Measurements from ENCODE around the gene SMARCA4.

The SMARCA4 gene

DNA sequence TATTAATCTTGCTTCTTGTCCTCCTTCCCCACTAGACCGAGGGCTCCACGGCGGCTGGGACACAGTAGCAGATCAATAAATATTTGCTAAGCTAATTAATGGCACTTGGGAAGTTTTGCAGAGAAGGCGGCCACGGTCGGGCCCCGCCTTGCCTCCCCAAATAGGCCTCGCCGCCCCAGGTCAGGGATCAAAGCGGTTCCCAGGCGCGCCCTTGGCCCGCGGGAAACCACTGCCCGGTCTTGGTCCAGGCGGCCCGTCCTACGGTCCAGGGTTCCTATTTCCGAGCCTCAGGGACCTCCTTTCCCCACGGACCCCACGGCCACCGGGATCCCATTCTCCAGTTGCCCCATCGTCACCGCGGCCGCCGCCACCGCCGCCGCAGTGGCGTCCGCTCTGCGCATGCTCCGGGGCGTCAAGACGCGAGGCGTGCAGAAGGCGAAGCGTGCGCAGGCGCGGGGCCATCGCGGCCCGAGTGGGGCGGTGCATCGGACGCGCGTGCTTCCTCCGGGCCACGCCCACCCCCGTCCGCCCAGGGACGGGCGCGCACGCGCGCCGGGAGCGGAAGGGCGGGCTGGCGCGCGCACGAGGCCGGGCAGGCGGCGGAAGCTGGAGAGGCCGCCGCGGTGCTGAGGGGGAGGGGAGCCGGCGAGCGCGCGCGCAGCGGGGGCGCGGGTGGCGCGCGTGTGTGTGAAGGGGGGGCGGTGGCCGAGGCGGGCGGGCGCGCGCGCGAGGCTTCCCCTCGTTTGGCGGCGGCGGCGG is at the start of gene SMARCA4:
Gene SMARCA4 (plus strand): TSS at position 717 of the 759 bp plus-strand sequence. CDS start 23,122 bp downstream, outside the sequence.
- DNase-seq (ENCODE audit: low read depth) = peak; percentile 96

DNA sequence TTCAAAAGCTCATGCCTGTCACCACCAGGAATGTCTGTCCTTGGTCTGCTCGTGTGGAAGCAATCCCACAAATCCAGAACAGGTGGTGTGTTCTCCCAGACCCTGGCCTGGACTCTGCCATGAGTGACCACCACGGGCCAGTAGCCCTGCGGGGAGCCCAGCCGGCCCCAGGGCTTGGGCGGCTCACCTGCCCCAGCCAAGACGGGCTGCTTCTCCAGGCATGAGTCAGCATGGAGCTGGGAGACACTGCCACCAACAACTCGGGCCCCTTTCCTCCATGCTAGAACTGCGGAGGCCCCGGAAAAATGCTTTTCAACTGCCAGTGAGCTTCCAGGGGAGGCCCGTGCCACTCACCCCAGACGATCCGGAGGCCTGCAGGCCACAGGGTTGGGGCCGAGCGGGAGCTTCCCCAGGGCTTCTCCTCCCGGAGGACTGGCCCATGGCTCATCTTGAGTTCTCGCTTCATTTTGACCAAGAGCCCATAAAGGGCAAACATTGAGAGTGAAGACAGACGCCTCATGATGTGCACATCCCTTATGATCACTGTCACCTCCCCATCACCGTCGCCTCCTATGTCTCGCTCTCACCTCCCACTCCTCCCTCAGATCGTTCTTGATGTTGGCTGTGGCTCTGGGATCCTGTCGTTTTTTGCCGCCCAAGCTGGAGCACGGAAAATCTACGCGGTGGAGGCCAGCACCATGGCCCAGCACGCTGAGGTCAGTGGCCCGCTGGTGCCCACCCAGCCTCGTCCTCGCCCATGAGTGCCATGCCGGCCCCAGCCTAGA is 49.1 kb upstream of the SMARCA4 start:
- no peak for DNase-seq (ENCODE audit: low read depth)

DNA sequence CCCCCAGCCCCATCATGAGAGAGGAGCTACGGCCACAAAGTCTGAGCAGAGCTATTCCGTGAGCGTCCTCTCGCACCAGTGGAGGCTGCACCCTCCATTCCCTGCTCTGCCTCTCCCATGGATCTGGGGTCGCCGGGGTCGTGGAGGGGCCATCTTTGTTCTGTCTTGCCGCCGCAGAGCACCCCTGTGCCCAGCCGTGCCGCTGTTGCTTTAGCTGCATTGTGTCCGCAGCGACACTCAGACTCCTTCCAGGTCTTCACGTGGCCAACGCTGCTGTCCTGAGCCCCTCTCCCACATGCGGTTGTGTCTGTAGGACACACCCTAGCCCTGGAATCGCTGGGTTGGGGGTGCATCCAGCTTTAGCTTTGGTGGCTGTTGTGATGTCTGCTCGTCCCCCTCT is 48.2 kb upstream of the SMARCA4 start:
- DNase-seq (ENCODE audit: low read depth) = no peak

DNA sequence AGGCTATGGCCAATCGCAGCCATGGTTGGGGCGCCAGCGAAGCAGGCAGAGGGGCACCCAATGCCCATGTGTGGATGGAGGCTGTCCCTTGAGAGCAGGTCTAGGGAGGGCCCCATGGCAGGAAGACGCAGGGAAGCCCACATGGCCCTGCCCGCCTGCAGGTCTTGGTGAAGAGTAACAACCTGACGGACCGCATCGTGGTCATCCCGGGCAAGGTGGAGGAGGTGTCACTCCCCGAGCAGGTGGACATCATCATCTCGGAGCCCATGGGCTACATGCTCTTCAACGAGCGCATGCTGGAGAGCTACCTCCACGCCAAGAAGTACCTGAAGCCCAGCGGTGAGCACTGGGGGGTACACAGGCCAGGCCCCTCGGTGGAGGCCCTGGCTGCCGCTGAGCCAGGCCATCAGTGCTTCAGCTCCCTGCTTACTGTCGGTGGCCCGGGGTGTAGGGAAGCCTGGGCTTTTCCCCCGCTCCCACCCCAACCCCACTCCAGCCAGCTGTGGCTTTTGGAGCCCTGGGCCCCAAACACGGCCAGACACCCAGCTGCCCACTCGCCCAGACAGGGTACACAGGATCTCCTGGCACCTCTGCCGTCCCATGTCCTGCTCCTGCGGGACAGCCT is 47.0 kb upstream of the SMARCA4 start:
- no peak for DNase-seq (ENCODE audit: low read depth)

DNA sequence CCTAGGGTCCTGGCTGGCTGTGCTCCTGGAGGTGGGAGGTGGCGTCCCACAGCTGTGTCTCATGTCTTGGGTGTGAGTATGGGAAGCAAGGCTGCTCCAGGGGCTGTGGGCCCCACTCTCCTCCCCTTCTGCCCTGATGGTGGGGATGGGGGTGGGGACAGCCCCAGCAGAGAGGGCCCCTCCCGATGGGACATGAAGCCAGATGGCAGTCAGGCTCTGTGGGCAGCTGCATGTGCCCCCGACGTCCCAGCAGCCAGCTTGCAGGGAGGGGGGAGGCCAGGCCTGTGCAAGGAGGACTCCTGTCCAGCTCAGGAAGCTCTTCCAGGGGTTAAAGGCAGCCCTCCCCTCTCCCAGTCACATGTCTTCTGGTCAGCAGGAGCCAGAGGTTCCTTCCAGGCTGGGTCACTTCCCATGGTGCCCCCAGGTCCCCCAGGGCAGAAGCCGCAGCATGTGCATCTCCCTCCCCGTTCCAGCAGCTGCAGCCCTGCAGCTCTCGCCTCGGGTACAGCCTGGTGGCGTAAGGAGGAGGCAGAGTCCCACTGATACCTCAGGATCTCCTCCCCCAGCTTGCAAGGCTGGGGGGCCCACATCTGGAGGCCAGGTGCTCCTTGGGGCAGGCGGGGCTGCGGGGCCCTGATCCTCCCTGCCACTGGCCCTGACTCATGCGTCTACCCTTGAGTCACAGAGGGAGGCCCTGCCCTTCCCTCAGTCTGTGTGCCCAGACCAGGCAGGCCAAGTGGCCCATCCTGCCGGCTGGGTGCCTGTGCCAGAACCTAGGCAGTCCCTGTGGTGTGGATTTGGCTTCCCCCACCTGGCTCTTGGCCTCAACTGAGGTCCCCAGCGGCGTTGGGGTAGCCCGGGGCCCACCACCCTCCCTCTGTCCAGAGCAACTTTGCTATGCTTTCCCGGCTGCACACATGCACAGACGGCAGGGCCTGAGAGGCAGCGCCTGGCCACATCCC is 45.4 kb upstream of the SMARCA4 start:
- DNase-seq (ENCODE audit: low read depth) = peak; percentile 95

DNA sequence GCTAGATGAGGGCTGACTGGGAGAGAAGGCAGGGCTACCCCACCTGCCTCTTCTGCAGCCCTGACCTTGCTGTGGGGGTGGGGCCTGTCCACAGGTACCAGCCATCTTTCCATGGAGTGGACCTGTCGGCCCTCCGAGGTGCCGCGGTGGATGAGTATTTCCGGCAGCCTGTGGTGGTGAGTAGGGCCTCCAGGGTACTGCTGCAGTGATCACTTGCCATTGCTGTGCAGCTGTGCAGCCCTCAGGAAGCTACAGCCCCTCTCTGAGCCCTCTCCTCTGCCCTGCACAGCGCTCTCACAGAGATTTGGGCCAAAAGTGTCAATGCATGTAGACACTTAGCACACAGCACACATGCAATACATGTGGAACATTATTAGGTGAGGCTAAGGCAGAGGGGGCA is 44.2 kb upstream of the SMARCA4 start:
- DNase-seq (ENCODE audit: low read depth) = no peak

DNA sequence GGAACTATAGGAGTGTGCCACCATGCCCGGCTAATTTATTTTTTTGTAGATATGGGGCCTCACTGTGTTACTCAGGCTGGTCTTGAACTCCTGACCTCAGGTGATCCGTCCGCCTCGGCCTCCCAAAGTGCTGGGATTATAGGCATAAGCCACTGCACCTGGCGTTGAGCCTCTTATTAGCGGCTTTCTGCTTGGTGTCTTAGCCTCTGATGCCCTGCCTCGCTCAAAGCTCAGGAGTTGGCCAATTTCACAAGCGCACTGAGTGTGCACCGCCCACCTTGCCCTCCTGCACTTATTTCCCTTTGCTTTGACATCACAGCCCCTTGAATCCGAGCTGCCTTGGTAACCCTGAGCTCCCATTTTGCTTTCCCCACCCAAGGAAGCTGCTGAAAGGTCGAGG is 42.5 kb upstream of the SMARCA4 start:
- no peak for DNase-seq (ENCODE audit: low read depth)

DNA sequence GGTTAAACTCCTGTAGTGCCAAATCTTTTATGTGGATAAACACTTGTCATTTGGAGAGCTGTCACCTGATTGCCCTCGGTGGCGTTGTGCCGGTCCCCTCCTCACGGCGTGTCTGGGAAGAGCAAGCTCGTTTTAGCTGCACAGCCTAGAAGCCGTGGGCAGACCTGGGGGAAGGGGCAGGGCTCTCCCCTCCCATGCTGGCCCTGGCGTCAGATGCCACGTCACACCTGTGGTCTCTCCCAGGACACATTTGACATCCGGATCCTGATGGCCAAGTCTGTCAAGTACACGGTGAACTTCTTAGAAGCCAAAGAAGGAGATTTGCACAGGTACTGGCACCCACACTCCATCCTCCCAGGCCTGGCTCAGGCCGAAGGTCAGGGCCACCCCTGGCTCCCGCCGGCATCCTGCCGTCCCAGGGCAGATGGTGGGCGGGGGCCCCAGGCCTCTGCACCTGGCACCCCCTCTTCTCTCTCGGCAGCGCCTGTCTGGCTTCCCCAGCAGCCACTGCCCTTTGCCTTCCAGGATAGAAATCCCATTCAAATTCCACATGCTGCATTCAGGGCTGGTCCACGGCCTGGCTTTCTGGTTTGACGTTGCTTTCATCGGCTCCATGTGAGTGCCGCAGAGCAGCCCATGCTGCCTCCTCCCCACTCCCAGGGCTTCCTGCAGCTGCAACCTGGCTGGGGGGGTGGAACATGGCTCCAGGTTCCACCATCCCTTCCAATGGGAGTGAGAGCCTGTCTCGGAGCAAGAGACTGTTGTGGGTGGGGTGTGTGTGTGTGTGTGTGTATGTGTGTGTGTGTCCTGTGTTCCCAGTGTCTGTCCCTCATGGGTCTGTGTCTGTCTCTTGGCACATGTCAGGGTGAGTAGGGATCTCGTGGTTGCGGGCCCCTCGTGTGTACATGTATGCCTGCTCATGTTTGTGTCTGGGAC is 41.2 kb upstream of the SMARCA4 start:
- DNase-seq (ENCODE audit: low read depth) = no peak

DNA sequence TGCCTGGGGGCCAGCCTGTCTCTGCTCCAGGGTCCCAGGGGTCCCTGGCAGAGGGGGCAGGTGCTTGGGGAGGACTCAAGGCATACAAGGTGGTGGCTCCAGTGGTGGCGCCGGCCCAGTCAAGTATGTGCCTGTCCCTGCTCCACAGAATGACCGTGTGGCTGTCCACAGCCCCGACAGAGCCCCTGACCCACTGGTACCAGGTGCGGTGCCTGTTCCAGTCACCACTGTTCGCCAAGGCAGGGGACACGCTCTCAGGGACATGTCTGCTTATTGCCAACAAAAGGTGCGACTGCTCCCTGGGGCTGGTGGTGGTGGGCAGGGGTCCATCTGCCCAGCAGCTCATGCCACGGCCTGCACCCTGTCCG is 40.6 kb upstream of the SMARCA4 start:
- DNase-seq (ENCODE audit: low read depth) = no peak

DNA sequence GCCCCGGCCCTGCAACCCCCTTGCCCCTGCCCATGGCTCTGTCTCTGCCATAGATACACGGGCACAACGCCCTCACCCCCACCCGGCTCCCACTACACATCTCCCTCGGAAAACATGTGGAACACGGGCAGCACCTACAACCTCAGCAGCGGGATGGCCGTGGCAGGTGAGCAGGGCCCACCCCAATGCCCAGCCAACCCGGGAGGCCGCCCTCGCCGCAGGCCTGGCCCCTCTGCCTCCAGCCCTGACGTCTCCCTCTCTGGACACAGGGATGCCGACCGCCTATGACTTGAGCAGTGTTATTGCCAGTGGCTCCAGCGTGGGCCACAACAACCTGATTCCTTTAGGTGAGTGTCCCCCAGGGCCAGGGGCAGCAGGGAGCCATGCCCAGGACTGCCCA is 40.0 kb upstream of the SMARCA4 start:
- DNase-seq (ENCODE audit: low read depth) = no peak

DNA sequence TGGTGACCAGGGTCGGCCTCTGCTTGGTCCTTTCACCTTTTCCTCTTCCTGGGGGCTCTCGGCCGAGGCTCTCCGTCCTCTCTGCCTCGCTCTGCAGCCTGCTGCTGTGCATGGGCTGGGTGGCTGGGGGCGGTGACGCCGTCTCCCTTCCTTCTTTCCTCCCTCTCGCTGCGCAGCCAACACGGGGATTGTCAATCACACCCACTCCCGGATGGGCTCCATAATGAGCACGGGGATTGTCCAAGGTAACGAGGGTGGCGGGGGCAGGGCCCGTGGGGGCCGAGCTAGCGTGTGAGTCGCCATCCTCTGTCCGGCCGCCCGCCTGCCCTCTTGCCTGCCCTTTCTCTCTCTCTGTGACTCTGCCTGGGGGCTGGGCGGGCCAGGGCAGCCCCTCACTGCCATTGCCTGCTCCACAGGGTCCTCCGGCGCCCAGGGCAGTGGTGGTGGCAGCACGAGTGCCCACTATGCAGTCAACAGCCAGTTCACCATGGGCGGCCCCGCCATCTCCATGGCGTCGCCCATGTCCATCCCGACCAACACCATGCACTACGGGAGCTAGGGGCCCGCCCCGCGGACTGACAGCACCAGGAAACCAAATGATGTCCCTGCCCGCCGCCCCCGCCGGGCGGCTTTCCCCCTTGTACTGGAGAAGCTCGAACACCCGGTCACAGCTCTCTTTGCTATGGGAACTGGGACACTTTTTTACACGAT is 39.5 kb upstream of the SMARCA4 start:
- no peak for DNase-seq (ENCODE audit: low read depth)

DNA sequence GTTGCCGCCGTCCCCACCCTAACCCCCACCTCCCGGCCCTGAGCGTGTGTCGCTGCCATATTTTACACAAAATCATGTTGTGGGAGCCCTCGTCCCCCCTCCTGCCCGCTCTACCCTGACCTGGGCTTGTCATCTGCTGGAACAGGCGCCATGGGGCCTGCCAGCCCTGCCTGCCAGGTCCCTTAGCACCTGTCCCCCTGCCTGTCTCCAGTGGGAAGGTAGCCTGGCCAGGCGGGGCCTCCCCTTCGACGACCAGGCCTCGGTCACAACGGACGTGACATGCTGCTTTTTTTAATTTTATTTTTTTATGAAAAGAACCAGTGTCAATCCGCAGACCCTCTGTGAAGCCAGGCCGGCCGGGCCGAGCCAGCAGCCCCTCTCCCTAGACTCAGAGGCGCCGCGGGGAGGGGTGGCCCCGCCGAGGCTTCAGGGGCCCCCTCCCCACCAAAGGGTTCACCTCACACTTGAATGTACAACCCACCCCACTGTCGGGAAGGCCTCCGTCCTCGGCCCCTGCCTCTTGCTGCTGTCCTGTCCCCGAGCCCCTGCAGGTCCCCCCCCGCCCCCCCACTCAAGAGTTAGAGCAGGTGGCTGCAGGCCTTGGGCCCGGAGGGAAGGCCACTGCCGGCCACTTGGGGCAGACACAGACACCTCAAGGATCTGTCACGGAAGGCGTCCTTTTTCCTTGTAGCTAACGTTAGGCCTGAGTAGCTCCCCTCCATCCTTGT is 38.8 kb upstream of the SMARCA4 start:
- DNase-seq (ENCODE audit: low read depth) = no peak

DNA sequence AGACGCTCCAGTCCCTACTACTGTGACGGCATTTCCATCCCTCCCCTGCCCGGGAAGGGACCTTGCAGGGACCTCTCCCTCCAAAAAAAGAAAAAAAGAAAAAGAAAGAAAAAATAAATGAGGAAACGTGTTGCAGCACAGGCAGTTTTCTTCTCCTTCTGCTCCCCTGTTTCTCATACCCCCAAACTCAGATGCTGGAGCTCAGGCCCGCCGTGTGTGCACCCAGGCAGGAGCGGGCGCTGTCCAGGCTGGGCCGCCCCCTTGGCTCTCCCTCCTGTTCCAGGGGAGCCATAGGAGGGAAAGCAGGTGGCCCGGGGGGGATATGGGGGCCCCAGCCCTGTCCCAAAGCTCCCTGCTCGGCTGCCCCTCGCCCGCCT is 38.2 kb upstream of the SMARCA4 start:
- DNase-seq (ENCODE audit: low read depth) = no peak

DNA sequence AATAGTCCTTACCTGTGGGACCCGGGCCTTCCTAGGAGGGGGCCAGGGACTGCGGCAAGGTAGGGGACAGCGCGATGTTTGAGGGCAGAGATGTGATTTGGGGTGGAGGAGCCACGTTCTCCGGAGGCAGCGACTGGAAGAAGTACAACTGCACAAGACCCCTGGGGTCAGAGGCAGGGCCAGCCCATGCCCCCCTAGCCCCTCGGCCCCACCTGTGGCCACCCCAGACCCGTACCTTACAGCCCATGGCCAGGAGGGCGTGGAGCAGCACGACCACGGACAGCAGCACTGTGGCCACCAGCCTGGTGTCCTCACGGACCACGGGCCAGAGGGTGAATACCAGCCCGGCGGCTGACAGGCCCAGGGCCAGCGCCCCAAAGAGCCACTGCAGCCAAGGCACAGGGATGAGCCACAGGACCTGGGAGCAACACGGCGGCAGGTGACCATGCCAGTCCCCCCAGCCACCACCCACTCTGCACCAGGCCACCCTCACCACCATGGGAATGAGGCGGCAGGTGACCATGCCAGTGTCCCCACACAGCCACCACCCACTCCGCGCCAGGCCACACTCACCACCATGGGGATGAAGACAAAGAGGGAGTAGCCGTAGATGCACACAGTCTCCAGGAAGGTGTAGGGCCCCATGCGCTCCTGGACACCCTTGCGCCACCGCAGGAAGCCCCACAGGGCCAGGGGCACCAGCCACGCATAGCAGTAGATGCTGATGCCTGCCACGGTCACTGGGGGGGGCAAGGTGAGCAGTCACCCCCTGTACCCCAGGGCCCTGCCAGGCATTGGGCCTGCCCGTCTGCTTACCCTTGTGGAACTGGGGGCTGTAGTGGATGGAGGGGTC is 37.3 kb upstream of the SMARCA4 start:
- DNase-seq (ENCODE audit: low read depth) = no peak

DNA sequence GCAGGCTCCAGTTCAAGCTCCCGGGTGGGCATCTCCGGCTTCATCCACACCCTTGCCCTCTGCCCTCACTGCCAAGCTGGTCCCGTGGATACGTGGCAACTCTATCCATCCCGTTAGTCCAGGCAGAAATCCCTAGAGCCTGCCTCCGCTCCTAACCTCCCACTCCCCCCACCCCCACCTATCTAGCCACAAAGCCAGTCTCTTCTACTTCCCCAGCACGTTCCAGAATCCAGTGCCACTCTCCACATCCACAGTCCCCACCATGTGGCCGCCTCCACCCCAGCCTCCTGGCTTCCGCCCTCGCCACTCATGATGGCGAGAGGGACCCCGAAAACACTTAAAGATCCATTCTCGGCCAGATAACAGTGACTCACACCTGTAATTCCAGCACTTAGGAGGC is 36.2 kb upstream of the SMARCA4 start:
- no peak for DNase-seq (ENCODE audit: low read depth)

DNA sequence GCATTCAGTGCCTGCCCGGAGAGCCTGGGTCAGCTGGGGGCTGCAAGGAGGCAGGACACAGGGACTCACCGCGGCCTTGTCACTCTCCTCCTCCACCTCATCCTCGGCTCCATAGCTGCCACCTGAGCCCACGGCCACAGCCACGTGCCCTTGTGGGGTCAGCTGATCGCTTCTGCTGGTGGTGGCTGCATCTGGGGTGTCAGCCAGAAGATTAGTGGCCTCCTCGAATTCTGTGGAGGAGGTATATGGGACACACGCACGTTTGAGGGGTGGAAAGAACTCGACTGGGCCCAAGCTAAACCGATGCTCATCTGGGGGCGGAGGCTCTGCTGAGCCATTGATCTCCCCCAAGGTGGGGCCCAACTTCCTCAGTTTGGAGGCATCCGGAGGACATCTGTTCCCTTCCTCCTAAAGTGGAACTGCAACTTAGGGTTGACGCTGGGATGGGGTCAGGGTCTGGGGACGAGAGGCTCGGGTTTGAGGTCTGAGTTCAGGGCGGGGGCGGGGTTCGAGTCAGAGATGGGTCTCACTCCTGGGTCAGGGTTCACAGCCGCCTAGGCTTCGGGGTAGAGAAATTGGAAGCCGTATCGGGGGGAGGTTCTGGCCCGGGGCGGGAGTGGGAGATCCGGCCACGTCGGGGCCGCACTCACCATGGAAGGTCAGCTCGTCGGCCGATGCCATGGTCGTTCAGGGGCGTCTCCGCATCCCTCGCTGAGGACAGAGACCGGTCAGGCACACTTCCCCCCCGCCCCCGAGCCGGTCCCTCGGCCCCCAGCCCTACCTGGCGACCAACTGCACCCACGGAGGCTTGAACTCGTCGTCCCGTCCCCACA is 32.9 kb upstream of the SMARCA4 start:
- DNase-seq (ENCODE audit: low read depth) = no peak

DNA sequence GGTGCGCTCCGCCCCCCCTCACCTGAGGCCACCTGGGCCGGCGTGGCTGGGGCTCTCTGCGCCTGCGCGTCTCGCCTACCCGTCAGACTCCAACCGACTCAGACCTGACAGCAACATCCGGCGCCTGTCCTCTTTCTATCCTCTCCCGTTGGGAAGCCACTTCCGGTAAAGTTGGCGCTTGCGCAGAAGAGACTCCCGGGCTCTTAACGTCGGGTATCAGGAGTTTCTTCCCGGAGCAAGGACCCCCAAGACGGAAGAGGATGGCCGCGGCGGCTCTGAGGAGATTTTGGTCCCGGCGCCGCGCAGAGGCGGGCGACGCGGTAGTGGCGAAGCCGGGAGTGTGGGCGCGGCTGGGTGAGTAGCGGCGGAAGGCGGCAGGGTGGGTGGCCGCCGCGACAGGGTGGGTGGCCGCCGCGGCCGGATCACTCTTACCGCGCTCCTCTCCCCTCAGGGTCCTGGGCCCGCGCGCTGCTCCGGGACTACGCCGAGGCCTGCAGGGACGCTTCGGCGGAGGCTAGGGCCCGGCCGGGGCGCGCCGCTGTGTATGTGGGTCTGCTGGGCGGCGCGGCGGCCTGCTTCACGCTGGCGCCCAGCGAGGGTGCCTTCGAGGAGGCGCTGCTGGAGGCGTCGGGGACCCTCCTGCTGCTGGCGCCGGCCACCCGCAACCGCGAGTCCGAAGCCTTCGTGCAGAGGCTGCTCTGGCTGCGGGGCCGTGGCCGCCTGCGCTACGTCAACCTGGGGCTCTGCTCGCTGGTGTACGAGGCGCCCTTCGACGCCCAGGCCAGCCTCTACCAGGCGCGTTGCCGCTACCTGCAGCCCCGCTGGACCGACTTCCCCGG is 32.0 kb upstream of the SMARCA4 start, which contains the start of the genes TIMM29 and YIPF2:
Gene TIMM29 (plus strand): TSS at position 249 of the 839 bp plus-strand sequence. CDS start 12 bp downstream, at position 261.
Gene YIPF2 (minus strand): TSS at position 77 of the 839 bp plus-strand sequence. CDS start 229 bp downstream, outside the sequence.
- peak; percentile 97 for DNase-seq (ENCODE audit: low read depth)

Data from fibroblast of gingiva (primary cell).